Sigmoid colon (tissue), 7 donors: ENCODE results near the gene MPHOSPH8. TPM values are rescaled to one million over a fixed set of nuclear protein-coding genes. Genes with fewer than 3 reads are reported as not detected.

Experiments
- DNase-seq: peaks from one replicate; pipeline ENCODE4 v3.0.0-alpha.2; 2019
- H3K27ac ChIP-seq, 4 donors: fragments of 200-600 bp; sonication (generic); one replicate each; pipeline ENCODE4 v1.5.1; 2016 to 2019; ENCODE audit warnings: mild to moderate bottlenecking in 1 of 4
- H3K27me3 ChIP-seq, 3 donors: fragments of 200-600 bp; sonication (generic); one replicate each; pipeline ENCODE4 v1.5.1; 2019; ENCODE audit warnings: mild to moderate bottlenecking in 1 of 3
- H3K36me3 ChIP-seq, 4 donors: fragments of 200-600 bp; sonication (generic); one replicate each; pipeline ENCODE4 v1.5.1; 2016 to 2019
- H3K4me1 ChIP-seq, 4 donors: fragments of 200-600 bp; sonication (generic); one replicate each; pipeline ENCODE4 v1.5.1; 2017 to 2019
- H3K4me3 ChIP-seq, 4 donors: fragments of 200-600 bp; sonication (generic); one replicate each; pipeline ENCODE4 v1.5.1; 2017 to 2019; ENCODE audit warnings: mild to moderate bottlenecking in 2 of 4, moderate library complexity in 1 of 4
- H3K9me3 ChIP-seq, 4 donors: fragments of 200-600 bp in 3 of 4; sonication (generic) in 3 of 4; one replicate each; pipeline versions ENCODE4 v1.5.1 to v1.6.1; 2013 to 2019
- CTCF ChIP-seq, 4 experiments: fragments of 450-650 bp in 3 of 4; fragments of 200-600 bp in 1 of 4; IDR thresholded peaks; one replicate each; pipeline ENCODE4 v1.5.1; 2016 to 2019; ENCODE audit warnings: antibody characterized with exemption in 4 of 4, mild to moderate bottlenecking in 3 of 4, moderate library complexity in 2 of 4
- EP300 ChIP-seq, 4 donors: sonication (generic); formaldehyde crosslinking; IDR thresholded peaks; one replicate each; pipeline ENCODE4 v1.6.1; 2017; ENCODE audit warnings: antibody characterized with exemption in 4 of 4
- POLR2A ChIP-seq, 2 donors: fragments of 450-650 bp; IDR thresholded peaks; one replicate each; pipeline ENCODE4 v1.6.1; 2016; ENCODE audit warnings: antibody characterized with exemption in 2 of 2, mild to moderate bottlenecking in 2 of 2, moderate library complexity in 2 of 2
- POLR2AphosphoS5 ChIP-seq, 4 donors: sonication (generic); formaldehyde crosslinking; IDR thresholded peaks; one replicate each; pipeline ENCODE4 v1.6.1; 2017; ENCODE audit warnings: antibody characterized with exemption in 4 of 4
- WGBS, 2 donors: extraction: QIAGEN DNeasy Blood & Tissue Kit; methylation state at CpG; one replicate each; pipeline ENCODE4 v1.1.7; 2013; 5-methylcytosine and 5-hydroxymethylcytosine counted together
- intact Hi-C: fragments of 100-400 bp; cut with DNase I; formaldehyde crosslinking; loops from one replicate; pipeline ENCODE4 v1.15.1; 2023
- polyA plus RNA-seq, 3 donors: library from polyadenylated mRNA; stranded (reverse); fragments of 200-250 nt; gene quantifications; one replicate each; pipeline ENCODE4 v1.2.3, GENCODE V29; 2013
- total RNA-seq, 4 donors: library from RNA; depleted of rRNA; stranded (reverse); fragments of >200 nt; gene quantifications; one replicate each; pipeline ENCODE4 v1.1.0, GENCODE V29; 2016
- donor health status: healthy with polysubstance abuse.
- donor health status: Bipolar disorder and iron deficiency.
- donor health status: healthy.

The MPHOSPH8 gene
- total and polyA plus RNA-seq, 7 donors, result 17.4 to 47.6 (median 37.4) TPM

- WGBS, 2 donors, result 76 to 81% methylated on average over 4 of the region's 4 CpGs
- Histone ChIP-seq H3K4me3 (no peak overlapping the region), H3K27ac (no peak overlapping the region), H3K27me3 (no peaks in the 10 kb centered on the region), H3K36me3 (no peaks in the 10 kb centered on the region), H3K4me1 (no peaks in the 10 kb centered on the region), H3K9me3 (no peaks in the 10 kb centered on the region)
- intact Hi-C loops, result no loop called here
- TF ChIP-seq POLR2A (IDR thresholded peaks at IDR 0.05) (no peak), EP300 (IDR thresholded peaks at IDR 0.05) (no peak), CTCF (IDR thresholded peaks at IDR 0.05) (no peak), POLR2AphosphoS5 (IDR thresholded peaks at IDR 0.05) (no peak)
- no peak for DNase-seq
Observed at GRCh38 chr13:19618977-19619376, 14.5 kb upstream of the MPHOSPH8 start.

GRCh38 chr13:19622193-19622592 is 11.3 kb upstream of the MPHOSPH8 start:
- Histone ChIP-seq H3K36me3 (no peaks in the 10 kb centered on the region), H3K9me3 (no peaks in the 10 kb centered on the region), H3K27ac (no peak overlapping the region), H3K4me1 (no peaks in the 10 kb centered on the region), H3K4me3 (no peak overlapping the region), H3K27me3 (no peaks in the 10 kb centered on the region)
- DNase-seq, result no peak
- intact Hi-C loops, result no loop called here
- 35 to 52% methylated on average over 3 of the region's 3 CpGs for WGBS, 2 donors
- TF ChIP-seq POLR2AphosphoS5 (IDR thresholded peaks at IDR 0.05) (no peak), CTCF (IDR thresholded peaks at IDR 0.05) (no peak)

GRCh38 chr13:19624265-19624664 is 9.2 kb upstream of the MPHOSPH8 start:
- DNase-seq, result no peak
- intact Hi-C loops, result no loop called here
- H3K9me3 ChIP-seq, result no peaks in the 10 kb centered on the region
- no peaks in the 10 kb centered on the region for H3K27me3 ChIP-seq
- H3K36me3 ChIP-seq, result no peaks in the 10 kb centered on the region
- TF ChIP-seq CTCF (IDR thresholded peaks at IDR 0.05), result no peak
- TF ChIP-seq POLR2AphosphoS5 (IDR thresholded peaks at IDR 0.05), result no peak
- no peak for TF ChIP-seq POLR2A (IDR thresholded peaks at IDR 0.05)
- no peak for TF ChIP-seq EP300 (IDR thresholded peaks at IDR 0.05)
- H3K4me1 ChIP-seq, result no peaks in the 10 kb centered on the region
- no peak overlapping the region for H3K27ac ChIP-seq
- 96% methylated on average over 2 of the region's 2 CpGs for WGBS, 2 donors
- H3K4me3 ChIP-seq, result no peak overlapping the region

- intact Hi-C loops, result loop anchor here (10.0 kb wide), 3 partner anchors 152 to 322 kb away; partner anchors contain the start of genes PSPC1, ZMYM2 and ZMYM5
Observed at GRCh38 chr13:19632915-19633478, 462 bp upstream of the MPHOSPH8 start.

More at GRCh38 chr13:19632915-19633478, 462 bp upstream of the MPHOSPH8 start:
- Histone ChIP-seq H3K9me3 (no peaks in the 10 kb centered on the region), H3K4me1 (peaks cover 0 to 33% (median 21%) of the 10 kb centered on the region in 4 donors), H3K27me3 (no peaks in the 10 kb centered on the region), H3K4me3 (peak overlapping the region; percentile 73 to 95 (median 82)), H3K27ac (peak overlapping the region; percentile 90 to 95 (median 93)), H3K36me3 (no peaks in the 10 kb centered on the region)
- DNase-seq, result no peak
- 6 to 15% methylated on average over 25 of the region's 25 CpGs for WGBS, 2 donors
- TF ChIP-seq POLR2A (IDR thresholded peaks at IDR 0.05), result no peak
- no peak for TF ChIP-seq EP300 (IDR thresholded peaks at IDR 0.05)
- no peak for TF ChIP-seq CTCF (IDR thresholded peaks at IDR 0.05)
- TF ChIP-seq POLR2AphosphoS5 (IDR thresholded peaks at IDR 0.05), result no peak
